MM.1S (cell line): ENCODE results near the gene TCF3.

Experiments used
- CTCF ChIP-seq: fragments of 300-600 bp; sonication (generic); IDR thresholded peaks from 2 replicates; pipeline ENCODE4 v1.5.1; 2016; ENCODE audit warnings: antibody characterized with exemption, low read length, mixed read lengths
- EZH2 ChIP-seq: fragments of 300-600 bp; sonication (generic); optimal IDR thresholded peaks from 2 replicates; pipeline ENCODE3; 2017; ENCODE audit warnings: low read depth, mild to moderate bottlenecking, antibody characterized with exemption, low read length, mixed read lengths
- EZH2phosphoT487 ChIP-seq: fragments of 300-600 bp; sonication (generic); IDR thresholded peaks from 2 replicates; pipeline ENCODE4 v1.6.1; 2018; ENCODE audit warnings: antibody characterized with exemption, low read length

- TF ChIP-seq CTCF = no peak
- TF ChIP-seq EZH2 = no peak
- TF ChIP-seq EZH2phosphoT487 = no peak
Measured at GRCh38 chr19:1680976-1681375, 28.6 kb upstream of the TCF3 start.
